Measurements from ENCODE around the gene DNM3. TPM values are rescaled to one million over a fixed set of nuclear protein-coding genes. Genes with fewer than 3 reads are reported as not detected.

DNM3 gene
- total RNA-seq, 6 donors from 2014 or later = 7.1 to 30.4 (median 10.3) TPM

DNA sequence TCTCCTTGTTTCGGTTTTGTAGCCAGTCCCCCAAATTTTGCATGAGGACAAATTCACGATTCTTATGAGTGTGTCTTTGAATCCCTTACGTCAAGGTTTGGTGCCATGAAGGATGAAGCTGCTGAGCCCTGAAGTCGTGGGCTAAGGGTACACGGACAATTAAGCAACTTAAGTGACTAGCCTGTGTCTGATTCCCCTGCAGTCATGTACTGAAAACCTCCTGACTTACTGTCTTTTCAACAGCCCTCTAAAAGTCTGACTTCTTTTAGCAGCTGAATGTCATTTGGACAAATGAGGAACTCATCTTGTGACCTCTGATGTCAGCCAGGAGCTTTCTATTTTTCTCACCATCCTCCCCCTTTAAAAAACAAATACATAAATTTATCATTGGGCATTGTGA, 552.1 kb downstream of the DNM3 start:
- Histone ChIP-seq H3K4me1 (peaks cover 0 to 29% (median 16%) of the 10 kb centered on the region in 4 donors), H3K27ac (peak overlapping the region in 2 of 4 donors; percentile 6 to 31)

DNA sequence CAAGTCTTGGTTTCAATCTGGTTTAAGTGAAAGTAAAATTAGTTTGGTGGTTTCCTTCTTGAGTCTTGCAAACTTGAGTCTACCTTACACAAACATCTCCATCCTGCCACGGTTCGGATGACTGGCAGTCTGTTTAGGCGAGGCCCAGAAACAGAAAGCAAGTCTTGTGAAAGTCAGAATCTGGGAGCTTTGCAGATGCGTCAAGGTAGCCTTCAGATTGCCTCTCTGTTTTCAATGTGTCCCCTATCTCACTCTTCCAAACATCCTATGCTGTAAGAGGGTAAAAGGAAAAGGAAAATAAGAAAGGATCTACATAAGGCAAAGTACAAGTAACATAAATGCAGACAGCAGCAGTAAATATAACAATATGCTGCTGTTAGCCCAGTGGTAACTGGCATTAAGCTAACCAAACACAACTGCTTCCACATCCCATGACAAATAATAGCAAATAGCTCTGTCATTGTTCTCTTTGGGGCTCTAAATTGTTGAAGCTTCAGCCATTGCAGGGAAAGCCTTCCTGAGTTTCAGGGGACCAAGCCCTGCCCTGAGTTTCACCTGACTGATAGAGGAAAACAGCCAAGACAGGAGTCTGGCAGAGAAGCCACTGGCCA, 552.9 kb downstream of the DNM3 start:
- peak overlapping the region; percentile 48 to 69 (median 60) for H3K27ac ChIP-seq
- ATAC-seq (ENCODE audit: low FRiP score in 2 of 2) (no peak), DNase-seq (peak in 1 of 2 donors; percentile 57)
- H3K27me3 ChIP-seq = no peaks in the 10 kb centered on the region
- H3K9me3 ChIP-seq = no peaks in the 10 kb centered on the region
- TF ChIP-seq POLR2AphosphoS5 (IDR thresholded peaks at IDR 0.05) = peak in 1 of 2 donors; percentile 5
- TF ChIP-seq, protein P1, sequence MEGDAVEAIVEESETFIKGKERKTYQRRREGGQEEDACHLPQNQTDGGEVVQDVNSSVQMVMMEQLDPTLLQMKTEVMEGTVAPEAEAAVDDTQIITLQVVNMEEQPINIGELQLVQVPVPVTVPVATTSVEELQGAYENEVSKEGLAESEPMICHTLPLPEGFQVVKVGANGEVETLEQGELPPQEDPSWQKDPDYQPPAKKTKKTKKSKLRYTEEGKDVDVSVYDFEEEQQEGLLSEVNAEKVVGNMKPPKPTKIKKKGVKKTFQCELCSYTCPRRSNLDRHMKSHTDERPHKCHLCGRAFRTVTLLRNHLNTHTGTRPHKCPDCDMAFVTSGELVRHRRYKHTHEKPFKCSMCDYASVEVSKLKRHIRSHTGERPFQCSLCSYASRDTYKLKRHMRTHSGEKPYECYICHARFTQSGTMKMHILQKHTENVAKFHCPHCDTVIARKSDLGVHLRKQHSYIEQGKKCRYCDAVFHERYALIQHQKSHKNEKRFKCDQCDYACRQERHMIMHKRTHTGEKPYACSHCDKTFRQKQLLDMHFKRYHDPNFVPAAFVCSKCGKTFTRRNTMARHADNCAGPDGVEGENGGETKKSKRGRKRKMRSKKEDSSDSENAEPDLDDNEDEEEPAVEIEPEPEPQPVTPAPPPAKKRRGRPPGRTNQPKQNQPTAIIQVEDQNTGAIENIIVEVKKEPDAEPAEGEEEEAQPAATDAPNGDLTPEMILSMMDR (IDR thresholded peaks at IDR 0.05) = no peak
- no peak for TF ChIP-seq EP300 (IDR thresholded peaks at IDR 0.05)
- 17 to 28% methylated on average over 4 of the region's 4 CpGs for WGBS, 2 donors
- no peaks in the 10 kb centered on the region for H3K36me3 ChIP-seq
- no peak overlapping the region for H3K4me3 ChIP-seq
- peaks cover 4 to 37% (median 21%) of the 10 kb centered on the region in 4 donors for H3K4me1 ChIP-seq

More for the DNA sequence above, 552.1 kb downstream of the DNM3 start:
- DNase-seq (no peak), ATAC-seq (ENCODE audit: low FRiP score in 2 of 2) (peak in 1 of 2 donors; percentile 13)
- H3K27me3 ChIP-seq = no peaks in the 10 kb centered on the region
- TF ChIP-seq POLR2A (IDR thresholded peaks at IDR 0.05) (peak in 1 of 4 donors; percentile 17), POLR2AphosphoS5 (IDR thresholded peaks at IDR 0.05) (no peak), EP300 (IDR thresholded peaks at IDR 0.05) (no peak)
- H3K4me3 ChIP-seq = no peak overlapping the region
- 81 to 87% methylated on average over 5 of the region's 5 CpGs for WGBS, 2 donors
- H3K9me3 ChIP-seq = no peaks in the 10 kb centered on the region
- peaks cover 0 to 3% (median 0%) of the 10 kb centered on the region in 4 donors for H3K36me3 ChIP-seq

DNA sequence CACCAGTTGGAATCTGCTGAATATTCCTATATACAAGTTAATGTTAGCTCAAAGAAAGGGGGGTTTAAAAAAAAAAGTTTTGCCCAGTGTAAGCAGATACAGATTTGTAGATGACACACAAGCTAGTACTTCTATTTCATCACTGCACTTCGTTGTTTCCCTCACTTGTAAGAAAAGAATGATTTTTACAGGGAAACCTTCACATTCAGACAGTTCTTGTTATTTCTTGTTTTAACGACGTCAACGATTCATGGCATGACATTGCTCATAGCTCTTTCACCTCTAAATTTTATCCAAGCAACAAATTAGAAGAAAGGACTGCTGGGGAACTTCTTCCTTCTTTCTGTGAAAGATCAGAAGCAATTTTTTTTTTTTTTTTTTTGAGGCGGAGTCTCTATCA, 553.5 kb downstream of the DNM3 start:
- no peak for ATAC-seq (ENCODE audit: low FRiP score in 2 of 2)
- no peak for DNase-seq
- Histone ChIP-seq H3K4me1 (peaks cover 6 to 42% (median 23%) of the 10 kb centered on the region in 4 donors), H3K4me3 (no peak overlapping the region), H3K36me3 (no peaks in the 10 kb centered on the region), H3K27me3 (no peaks in the 10 kb centered on the region), H3K27ac (peak overlapping the region; percentile 48 to 69 (median 60)), H3K9me3 (no peaks in the 10 kb centered on the region)
- 84 to 85% methylated on average over 5 of the region's 5 CpGs for WGBS, 2 donors
- TF ChIP-seq POLR2A (IDR thresholded peaks at IDR 0.05) = no peak
- TF ChIP-seq, protein P1 (IDR thresholded peaks at IDR 0.05) = no peak
- TF ChIP-seq EP300 (IDR thresholded peaks at IDR 0.05) = no peak
- no peak for TF ChIP-seq POLR2AphosphoS5 (IDR thresholded peaks at IDR 0.05)

DNA sequence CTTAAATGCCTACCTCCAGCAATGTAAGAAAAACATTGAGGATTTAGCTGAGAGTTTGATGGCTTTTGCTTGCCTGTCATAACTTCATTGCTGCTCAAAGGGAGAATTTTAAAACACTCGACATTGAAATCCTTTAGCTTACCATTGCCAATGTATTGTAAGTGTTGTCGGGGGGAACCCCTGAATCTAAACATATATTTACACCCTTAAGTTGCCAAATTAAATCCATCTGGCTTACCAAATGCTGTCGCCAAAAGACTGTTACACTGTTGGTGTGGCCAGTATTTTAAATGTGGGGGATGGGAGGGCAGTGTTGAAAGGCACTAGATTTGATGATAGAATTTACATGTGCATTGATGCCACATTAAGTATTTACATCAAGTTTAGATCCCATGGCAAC, 554.3 kb downstream of the DNM3 start:
- Histone ChIP-seq H3K27ac (peak overlapping the region in 1 of 4 donors; percentile 69), H3K9me3 (no peaks in the 10 kb centered on the region), H3K4me1 (peaks cover 6 to 40% (median 22%) of the 10 kb centered on the region in 4 donors), H3K27me3 (no peaks in the 10 kb centered on the region), H3K4me3 (no peak overlapping the region), H3K36me3 (no peaks in the 10 kb centered on the region)
- no peak for ATAC-seq (ENCODE audit: low FRiP score in 2 of 2)
- 86 to 94% methylated on average over 3 of the region's 3 CpGs for WGBS, 2 donors
- no peak for DNase-seq
- no peak for TF ChIP-seq POLR2AphosphoS5 (IDR thresholded peaks at IDR 0.05)
- TF ChIP-seq POLR2A (IDR thresholded peaks at IDR 0.05) = no peak
- TF ChIP-seq, protein P1 (IDR thresholded peaks at IDR 0.05) = no peak
- TF ChIP-seq EP300 (IDR thresholded peaks at IDR 0.05) = no peak

DNA sequence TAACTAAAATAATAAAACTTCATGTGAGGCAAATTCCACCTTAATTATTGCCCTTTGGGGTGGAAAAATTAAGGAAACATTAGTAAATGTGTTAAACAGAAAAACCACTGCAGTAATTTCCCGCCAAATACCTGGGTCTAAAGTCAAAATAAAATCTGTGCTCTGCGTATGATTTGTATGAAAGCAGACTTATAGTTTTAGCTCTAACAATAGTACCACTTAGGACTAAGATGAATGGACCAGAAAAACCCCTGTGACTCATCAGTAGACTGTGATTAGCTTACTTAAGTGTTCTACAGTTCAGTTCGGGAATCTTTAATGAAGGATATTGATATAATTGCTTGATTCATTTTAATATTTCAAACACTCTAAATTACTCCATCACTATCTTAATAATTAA, 555.9 kb downstream of the DNM3 start:
- no peak for DNase-seq
- 72 to 76% methylated on average over 3 of the region's 3 CpGs for WGBS, 2 donors
- H3K36me3 ChIP-seq = no peaks in the 10 kb centered on the region
- no peaks in the 10 kb centered on the region for H3K9me3 ChIP-seq
- TF ChIP-seq POLR2AphosphoS5 (IDR thresholded peaks at IDR 0.05) (no peak), POLR2A (IDR thresholded peaks at IDR 0.05) (no peak), EP300 (IDR thresholded peaks at IDR 0.05) (no peak)
- TF ChIP-seq, protein P1 (IDR thresholded peaks at IDR 0.05) = no peak
- no peak overlapping the region for H3K4me3 ChIP-seq
- ATAC-seq (ENCODE audit: low FRiP score in 2 of 2) = no peak
- peaks cover 6 to 33% (median 21%) of the 10 kb centered on the region in 4 donors for H3K4me1 ChIP-seq
- no peaks in the 10 kb centered on the region for H3K27me3 ChIP-seq
- no peak overlapping the region for H3K27ac ChIP-seq
